Renal pelvis (tissue), 4 donors: Measurements from ENCODE around the gene SCYGR7. TPM values are rescaled to one million over a fixed set of nuclear protein-coding genes. Genes with fewer than 3 reads are reported as not detected.
A peak's percentile ranks its signal among the peaks of the same experiment; 100 is the strongest.
"Not testable (repeated sequence)": the region's sequence is repeated elsewhere in the genome, so short reads cannot be mapped to it uniquely, and the experiment has no call there.

ENCODE experiments used
- DNase-seq: peaks from one replicate; pipeline ENCODE4 v3.0.0-alpha.2; 2013
- polyA plus RNA-seq, 3 donors: library from polyadenylated mRNA; unstranded; fragments of 120-200 nt; gene quantifications; one replicate each; pipeline ENCODE4 v1.2.1, GENCODE V29; 2013; ENCODE audit not compliant: insufficient read length in 3 of 3

The SCYGR7 gene
- polyA plus RNA-seq, 3 donors: not detected

DNA sequence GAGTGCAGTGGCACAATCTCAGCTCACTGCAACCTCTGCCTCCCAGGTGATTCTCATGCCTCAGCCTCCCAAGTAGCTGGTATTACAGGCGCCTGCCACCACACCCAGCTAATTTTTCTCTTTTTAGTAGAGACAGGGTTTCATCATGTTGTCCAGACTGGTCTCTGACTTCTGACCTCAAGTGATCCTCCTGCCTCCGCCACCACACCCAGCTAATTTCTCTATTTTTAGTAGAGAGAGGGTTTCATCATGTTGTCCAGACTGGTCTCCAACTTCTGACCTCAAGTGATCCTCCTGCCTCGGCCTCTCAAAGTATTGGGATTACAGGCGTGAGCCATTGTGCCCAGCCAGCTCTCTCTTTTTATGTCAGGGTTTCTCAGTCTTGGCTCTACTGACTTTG is 28.1 kb downstream of the SCYGR7 start:
- DNase-seq: not testable (repeated sequence)

DNA sequence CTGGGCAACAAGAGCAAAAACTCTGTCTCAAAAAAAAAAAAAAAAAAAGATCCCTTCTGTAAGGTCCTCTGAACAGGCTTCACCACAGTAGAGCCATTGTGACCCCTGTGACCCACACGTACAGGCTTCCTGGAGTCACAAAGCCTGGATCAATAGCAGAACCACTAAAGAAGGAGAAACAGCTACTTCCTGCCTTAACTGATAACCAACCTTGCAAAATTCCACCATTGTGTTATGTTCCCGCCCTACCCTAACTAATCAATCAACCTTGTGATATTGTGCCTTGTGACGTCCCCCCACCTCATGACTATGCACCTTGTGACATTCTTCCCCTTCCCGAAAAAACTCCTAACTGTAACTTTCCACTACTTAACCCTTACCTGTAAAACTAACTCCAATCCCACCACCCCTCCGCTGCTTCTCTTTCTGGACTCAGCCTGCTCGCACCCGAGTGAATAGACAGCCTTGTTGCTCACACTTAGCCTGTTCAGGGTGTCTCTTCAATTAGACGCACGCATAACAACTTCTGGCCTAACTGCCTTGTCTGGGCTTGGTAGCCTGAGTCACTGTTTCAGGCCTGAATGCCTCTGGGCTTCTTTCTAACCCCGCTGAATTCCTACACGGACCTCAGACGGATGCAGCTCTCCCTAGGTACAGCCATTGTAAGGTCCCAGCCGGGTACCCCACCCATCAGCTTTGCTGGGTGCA is 31.4 kb downstream of the SCYGR7 start:
- DNase-seq: no peak

DNA sequence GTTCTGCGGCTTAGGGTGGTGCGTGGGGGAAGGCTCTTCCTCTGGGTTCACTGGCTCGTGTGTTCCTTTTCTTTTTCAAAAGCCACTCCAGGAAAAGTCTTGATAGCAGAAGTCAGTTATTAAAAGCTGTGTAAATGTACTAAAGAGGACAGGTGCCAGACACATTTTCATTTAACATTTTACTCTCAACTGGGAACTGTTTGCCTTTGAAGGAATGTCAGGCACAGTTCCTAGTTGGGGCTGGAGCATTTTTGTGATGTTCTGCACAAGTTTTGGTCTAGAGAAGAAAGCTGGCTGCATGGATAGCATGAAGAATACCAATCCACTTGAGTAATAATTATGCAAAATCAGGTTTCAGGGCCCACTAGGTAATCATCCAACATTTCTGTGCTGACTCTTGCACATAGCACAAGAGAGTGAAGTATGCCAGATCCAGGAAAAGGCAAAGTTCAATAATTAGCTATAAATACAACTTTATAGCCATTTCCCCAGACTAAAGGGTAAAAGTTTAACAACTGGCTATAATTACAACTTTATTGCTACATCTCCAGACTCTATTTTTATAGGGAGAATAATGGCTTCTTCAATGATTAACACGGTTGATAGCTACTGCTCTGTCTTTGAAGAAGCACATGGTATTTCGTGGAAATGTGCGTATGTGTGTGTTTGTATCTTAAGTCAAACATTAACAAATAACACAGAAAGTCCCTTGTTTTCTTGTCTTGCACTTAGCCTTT is 33.8 kb downstream of the SCYGR7 start:
- DNase-seq: peak; percentile 81

DNA sequence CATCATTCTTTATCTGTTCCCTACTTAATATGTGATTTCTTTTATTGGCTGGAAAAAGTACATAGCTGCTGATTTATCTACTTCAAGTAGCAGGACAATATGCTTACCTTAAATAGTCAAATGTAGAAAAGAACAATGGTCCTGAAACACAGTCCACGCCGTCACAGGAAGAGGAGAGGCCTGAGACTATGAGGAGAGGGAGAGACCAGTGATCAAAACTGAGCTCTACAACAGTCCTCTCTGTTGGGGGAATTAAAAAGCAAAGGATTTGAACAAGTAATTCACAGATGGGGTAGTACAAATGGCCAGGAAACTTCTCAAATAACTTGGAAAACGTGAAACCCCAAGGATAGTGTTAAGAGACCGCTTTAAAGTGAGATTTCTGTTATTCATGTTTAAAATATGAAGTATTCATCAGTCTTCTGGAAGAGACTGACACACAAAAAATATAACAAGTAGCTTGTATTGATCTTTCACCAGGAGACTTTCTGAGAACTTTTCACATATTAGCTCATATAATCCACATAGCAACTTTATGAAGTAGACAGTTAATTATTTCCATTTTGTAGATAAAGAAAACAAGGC is 37.7 kb downstream of the SCYGR7 start:
- DNase-seq: no peak

DNA sequence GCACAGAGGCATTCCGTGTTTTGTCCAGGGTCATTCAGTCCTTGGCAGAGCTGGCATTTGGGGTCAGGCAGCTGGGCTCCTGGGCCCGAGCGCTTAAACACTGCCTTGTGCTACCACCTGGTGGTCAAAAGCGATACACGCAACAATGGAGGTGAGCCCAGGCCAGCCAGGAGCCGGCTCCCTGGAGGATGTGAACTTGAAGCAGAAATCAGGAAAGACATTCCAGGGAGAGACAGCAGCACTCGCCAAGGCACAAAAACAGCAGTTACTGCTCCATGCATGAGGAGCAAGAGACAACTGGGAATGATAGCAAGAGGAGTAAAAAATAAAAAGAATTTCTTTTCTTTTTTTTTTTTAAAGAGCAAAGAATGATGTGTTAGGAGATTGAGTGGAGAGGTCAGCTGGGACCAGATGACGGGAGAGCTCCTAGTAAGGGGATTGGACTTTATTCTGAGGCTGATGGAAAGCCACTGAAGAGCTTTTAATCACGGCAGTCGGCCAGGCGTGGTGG is 38.3 kb downstream of the SCYGR7 start:
- DNase-seq: peak; percentile 72

DNA sequence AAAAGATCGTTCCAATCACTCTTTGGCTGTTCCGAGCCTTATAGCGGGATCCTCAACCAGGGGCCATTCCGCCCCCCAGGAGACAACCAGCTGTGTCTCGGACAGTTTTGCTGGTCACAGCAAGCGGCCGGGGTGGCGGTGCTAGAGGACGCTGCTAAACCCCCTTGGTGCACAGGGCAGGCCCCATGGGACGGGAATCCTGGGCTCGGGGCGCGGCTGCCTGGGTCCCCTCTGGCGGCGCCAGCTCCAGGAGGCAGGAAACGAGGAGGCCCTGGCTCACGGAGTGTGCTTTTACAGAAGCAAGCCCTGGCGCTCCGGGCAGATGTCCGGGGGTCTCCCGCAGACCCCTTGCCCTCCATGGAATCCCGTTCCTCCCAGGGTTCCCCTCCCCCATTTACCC is 39.7 kb downstream of the SCYGR7 start:
- DNase-seq: no peak

DNA sequence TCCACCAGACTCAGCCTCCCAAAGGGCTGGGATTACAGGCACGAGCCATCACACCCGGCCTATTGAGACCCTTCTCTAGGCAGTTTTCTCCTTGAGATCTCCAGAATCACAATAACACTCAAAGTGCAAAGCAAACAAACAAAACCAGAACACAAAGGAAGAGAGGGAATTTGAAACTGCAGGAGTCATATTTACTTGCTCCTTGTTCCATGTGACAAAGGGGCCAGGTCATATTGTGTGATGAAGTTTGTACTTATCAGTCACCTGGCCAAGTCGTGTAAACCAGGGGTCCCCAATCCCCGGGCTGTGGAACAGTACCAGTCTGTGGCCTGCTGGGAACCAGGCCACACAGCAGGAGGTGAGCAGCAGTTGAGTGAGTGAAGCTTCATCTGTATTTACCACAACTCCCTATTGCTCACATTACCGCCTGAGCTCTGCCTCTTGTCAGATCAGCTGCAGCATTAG is 44.1 kb downstream of the SCYGR7 start:
- no peak for DNase-seq

DNA sequence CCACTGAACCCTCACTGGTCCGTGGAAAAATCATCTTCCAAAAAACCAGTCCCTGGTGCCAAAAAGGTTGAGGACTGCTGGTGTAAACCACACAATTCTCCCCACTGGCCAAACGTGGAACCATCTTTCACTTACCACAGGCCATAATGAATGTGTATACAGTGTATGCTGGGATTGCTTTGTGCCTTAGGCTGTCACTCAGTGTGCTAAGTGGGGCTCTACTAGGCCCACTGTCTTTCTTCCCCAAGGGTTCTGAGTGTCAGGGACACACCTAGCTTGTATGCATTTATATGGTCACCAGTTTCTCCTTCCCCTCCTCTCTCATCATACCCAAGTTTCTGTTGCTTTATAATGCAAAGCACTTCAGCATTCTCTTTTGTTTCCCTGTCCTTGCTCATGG is 44.8 kb downstream of the SCYGR7 start:
- DNase-seq: no peak

DNA sequence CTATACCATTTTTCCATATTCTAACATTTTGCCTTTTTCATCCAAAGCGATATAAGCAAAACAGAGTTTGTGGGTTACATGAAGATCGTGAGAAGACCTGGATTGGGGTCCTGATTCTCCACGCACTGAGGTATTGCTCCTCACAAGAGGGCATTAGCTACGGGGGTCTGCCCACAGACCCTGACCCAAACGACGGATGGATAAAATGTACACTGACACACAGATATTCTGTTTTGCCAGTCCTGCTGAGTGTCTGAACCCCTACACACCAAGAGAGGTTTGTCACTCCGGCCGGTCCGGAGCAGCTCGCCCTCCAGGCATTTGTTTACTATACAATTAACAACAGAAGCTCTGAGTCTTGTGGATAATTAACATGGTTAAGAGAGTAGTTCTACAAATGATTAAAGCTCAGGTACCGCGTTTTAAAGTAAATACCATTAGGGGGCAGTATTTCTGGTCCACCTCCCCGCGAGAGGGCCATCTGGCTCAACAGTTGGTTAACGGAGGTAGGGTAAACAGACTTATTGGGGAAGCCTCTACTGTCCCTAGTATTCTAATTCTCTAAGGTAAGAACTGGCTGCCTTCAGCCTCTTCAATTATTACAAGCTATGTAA is 46.0 kb downstream of the SCYGR7 start:
- no peak for DNase-seq

DNA sequence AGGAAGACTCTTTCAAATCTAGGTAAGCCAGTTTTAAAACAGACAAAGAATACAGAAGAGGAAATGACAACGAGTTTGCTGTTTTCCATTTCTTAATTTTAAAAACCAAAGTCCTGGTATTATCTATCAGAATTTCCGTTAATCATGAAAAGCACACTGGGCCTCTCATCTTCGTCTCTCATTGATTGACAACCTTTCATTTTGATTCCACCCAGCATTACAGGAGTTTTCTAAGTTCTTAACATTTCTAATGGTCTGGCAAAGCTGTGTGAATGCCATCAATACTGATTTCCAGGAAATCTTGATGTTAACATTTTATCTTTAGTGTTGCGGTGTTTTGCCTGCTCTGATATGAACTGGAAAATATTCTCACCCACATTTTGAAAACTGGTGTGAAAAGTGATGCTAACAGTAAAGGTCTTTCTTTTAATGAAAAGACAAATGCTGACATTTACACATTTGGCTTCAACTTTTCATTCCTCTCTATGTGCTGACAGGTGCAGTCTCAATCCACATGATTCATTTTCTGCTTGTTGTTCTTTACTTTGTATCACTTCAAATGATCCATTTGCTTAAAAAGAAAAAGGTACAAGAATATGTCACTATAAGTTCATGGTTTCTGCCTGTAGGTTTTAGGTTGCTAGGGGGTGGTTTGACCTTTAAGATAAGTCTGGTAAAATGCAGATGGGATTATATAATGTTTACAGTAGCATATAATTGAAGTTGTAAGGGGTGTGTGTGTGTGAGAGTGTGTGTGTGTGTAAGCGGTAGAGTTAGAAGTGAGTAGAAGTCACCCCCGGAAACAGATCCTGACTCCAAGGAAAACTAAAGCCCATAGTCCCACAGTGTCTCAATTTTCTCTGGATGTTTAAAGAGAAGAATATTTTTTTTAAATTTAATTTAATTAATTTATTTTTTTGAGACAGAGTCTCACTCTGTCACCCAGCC is 47.0 kb downstream of the SCYGR7 start:
- no peak for DNase-seq

Other genes with a start within 250 kb of the SCYGR7 start
- not detected for gene SCYGR2, start 129.4 kb upstream of the SCYGR7 start, polyA plus RNA-seq
- gene SCYGR3, start 113.5 kb upstream of the SCYGR7 start, polyA plus RNA-seq: not detected
- gene SCYGR4, start 110.8 kb upstream of the SCYGR7 start, polyA plus RNA-seq: under 1 TPM in 1 of 3 donors, not detected in 2; 0.09 TPM
- not detected for gene SCYGR5, start 61.5 kb upstream of the SCYGR7 start, polyA plus RNA-seq
- 10 to 100 TPM in 2 of 3 donors, 1 to 10 TPM in 1; 7.4 to 11.6 (median 10.6) TPM for gene SLC19A3, start 10.3 kb upstream of the SCYGR7 start, polyA plus RNA-seq
- not detected for gene SCYGR6, start 3.6 kb upstream of the SCYGR7 start, polyA plus RNA-seq
- not detected for gene SCYGR8, start 17.6 kb downstream of the SCYGR7 start, polyA plus RNA-seq
- gene CCL20, start 85.5 kb downstream of the SCYGR7 start, polyA plus RNA-seq: under 1 TPM in 2 of 3 donors, not detected in 1; 0.60 to 0.66 TPM
- gene DAW1, start 143.3 kb downstream of the SCYGR7 start, polyA plus RNA-seq: under 1 TPM; 0.50 to 0.65 (median 0.60) TPM